ENCODE data around the gene SAXO1.

SAXO1 gene

DNA sequence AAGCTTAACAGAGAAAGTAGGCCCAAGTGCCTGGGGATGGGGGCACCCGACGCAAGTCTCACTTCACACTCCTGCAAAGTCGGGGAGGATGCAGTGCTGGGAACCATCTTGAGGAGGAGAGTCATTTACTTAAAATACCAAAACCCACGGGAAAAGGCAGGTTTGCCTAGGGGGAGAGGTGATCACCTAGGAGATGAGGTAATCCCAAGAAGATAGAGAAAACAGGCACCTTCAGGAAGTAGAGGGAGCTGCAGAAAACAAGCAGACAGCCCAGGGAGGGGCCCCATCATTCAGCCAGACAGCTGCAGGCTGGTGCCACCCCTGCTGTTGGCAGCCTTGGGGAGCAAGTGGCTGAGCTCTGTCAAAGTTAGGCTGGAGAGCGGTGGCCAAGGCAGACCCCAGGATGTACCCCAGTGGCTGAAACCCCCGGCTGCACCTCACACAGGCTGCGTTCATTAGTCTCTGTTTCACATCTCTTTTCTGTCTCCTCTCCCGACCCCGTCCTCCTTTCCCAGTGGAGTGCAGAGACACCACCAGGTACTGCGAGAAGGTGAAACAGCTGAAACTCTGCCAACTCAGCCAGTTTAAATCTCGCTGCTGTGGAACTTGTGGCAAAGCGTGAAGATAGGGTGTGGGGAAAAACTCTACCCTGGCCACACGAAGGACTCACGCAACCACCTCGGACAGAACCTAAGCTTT lies 124.9 kb downstream of the SAXO1 start:
- no peak overlapping the region for H3K4me3 ChIP-seq (replicated peaks; ENCODE audit: insufficient read depth, low read length)
- no peak for TF ChIP-seq POLR2AphosphoS5 (IDR thresholded peaks at IDR 0.05; ENCODE audit: low read depth)
- TF ChIP-seq, protein P1, sequence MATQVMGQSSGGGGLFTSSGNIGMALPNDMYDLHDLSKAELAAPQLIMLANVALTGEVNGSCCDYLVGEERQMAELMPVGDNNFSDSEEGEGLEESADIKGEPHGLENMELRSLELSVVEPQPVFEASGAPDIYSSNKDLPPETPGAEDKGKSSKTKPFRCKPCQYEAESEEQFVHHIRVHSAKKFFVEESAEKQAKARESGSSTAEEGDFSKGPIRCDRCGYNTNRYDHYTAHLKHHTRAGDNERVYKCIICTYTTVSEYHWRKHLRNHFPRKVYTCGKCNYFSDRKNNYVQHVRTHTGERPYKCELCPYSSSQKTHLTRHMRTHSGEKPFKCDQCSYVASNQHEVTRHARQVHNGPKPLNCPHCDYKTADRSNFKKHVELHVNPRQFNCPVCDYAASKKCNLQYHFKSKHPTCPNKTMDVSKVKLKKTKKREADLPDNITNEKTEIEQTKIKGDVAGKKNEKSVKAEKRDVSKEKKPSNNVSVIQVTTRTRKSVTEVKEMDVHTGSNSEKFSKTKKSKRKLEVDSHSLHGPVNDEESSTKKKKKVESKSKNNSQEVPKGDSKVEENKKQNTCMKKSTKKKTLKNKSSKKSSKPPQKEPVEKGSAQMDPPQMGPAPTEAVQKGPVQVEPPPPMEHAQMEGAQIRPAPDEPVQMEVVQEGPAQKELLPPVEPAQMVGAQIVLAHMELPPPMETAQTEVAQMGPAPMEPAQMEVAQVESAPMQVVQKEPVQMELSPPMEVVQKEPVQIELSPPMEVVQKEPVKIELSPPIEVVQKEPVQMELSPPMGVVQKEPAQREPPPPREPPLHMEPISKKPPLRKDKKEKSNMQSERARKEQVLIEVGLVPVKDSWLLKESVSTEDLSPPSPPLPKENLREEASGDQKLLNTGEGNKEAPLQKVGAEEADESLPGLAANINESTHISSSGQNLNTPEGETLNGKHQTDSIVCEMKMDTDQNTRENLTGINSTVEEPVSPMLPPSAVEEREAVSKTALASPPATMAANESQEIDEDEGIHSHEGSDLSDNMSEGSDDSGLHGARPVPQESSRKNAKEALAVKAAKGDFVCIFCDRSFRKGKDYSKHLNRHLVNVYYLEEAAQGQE (IDR thresholded peaks at IDR 0.05; ENCODE audit: insufficient replicate concordance, low read depth) = no peak
- DNase-seq (ENCODE audit: low read depth in 1 of 2, low spot score in 1 of 2) = no peak
- H3K27ac ChIP-seq (replicated peaks) = no peak overlapping the region
- no peaks in the 10 kb centered on the region for H3K27me3 ChIP-seq (ENCODE audit: insufficient read depth, poor library complexity, severe bottlenecking)

DNA sequence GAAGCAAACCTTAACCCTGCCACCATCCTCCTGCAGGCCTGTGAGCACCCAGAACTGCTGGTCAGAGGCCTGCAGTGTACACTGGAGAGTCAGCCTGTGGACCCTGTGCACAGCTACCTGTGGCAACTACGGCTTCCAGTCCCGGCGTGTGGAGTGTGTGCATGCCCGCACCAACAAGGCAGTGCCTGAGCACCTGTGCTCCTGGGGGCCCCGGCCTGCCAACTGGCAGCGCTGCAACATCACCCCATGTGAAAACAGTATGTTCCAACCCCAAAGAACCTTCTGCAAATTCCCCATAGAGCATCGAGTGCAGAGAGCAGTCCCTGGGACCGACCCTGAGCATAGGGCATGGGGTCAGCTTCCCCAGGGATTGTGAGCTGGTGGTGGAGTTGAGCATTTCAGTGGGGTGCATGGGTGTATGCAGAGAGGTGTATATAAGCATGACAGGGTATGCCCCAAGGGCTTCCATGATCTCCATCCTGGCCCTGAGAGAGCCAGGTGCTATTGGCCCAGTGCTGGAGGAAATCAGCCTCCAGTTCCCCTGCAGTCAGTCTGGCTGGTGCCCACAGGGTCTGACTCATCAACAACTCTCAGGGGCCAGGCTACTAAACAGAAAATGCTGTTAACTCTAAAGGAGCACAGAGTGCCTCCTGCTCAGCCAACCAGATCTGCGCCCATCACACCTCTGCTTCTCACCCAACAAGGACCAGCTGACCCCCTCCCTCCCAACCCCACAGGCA lies 126.2 kb downstream of the SAXO1 start:
- no peak overlapping the region for H3K4me3 ChIP-seq (replicated peaks; ENCODE audit: insufficient read depth, low read length)
- no peaks in the 10 kb centered on the region for H3K27me3 ChIP-seq (ENCODE audit: insufficient read depth, poor library complexity, severe bottlenecking)
- DNase-seq (ENCODE audit: low read depth in 1 of 2, low spot score in 1 of 2) = no peak
- TF ChIP-seq, protein P1 (IDR thresholded peaks at IDR 0.05; ENCODE audit: insufficient replicate concordance, low read depth) = no peak
- TF ChIP-seq GABPA (IDR thresholded peaks at IDR 0.05; ENCODE audit: low read depth) (no peak), POLR2AphosphoS5 (IDR thresholded peaks at IDR 0.05; ENCODE audit: low read depth) (no peak), SPI1 (IDR thresholded peaks at IDR 0.05; ENCODE audit: borderline replicate concordance, low read depth) (no peak)
- no peak overlapping the region for H3K27ac ChIP-seq (replicated peaks)

DNA sequence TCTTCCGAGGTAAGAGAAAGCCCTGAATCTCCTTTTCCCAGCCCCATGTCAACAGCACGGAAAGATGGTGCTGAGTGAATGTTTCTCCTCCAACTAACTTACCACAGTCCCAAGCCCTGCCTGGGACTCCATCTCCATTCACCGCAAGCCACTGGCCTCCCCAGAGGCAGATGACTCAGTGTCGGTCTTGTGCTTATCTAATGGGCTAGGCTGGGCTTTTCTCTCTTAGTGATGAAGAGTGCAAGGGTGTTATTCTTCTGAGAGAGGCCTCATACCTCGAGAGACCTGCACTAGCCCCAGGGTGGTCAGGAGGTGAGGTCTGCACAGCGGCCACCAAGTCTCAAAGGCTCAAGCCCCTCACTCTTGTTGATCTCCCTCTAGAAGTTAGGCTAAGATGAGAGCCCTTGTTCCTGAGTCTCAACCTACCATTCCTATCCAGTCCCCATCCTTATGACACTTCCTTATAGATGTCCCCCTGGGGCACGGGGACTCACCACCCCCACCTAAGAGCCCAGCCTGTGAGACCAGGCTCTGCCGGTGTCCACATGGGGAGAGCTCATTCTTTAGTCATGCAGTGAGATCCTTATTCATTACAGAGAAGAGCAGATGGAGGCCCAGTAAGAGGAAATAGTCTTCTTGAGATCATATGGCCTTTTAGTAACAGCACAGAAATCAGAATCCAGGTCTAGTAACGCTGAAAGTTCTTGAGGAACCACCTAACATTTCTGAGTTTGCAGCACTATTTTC lies 127.0 kb downstream of the SAXO1 start:
- no peak overlapping the region for H3K4me3 ChIP-seq (replicated peaks; ENCODE audit: insufficient read depth, low read length)
- no peak for DNase-seq (ENCODE audit: low read depth in 1 of 2, low spot score in 1 of 2)
- TF ChIP-seq POLR2AphosphoS5 (IDR thresholded peaks at IDR 0.05; ENCODE audit: low read depth) (no peak), GABPA (IDR thresholded peaks at IDR 0.05; ENCODE audit: low read depth) (no peak), SPI1 (IDR thresholded peaks at IDR 0.05; ENCODE audit: borderline replicate concordance, low read depth) (no peak)
- TF ChIP-seq, protein P2, sequence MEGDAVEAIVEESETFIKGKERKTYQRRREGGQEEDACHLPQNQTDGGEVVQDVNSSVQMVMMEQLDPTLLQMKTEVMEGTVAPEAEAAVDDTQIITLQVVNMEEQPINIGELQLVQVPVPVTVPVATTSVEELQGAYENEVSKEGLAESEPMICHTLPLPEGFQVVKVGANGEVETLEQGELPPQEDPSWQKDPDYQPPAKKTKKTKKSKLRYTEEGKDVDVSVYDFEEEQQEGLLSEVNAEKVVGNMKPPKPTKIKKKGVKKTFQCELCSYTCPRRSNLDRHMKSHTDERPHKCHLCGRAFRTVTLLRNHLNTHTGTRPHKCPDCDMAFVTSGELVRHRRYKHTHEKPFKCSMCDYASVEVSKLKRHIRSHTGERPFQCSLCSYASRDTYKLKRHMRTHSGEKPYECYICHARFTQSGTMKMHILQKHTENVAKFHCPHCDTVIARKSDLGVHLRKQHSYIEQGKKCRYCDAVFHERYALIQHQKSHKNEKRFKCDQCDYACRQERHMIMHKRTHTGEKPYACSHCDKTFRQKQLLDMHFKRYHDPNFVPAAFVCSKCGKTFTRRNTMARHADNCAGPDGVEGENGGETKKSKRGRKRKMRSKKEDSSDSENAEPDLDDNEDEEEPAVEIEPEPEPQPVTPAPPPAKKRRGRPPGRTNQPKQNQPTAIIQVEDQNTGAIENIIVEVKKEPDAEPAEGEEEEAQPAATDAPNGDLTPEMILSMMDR (IDR thresholded peaks at IDR 0.05; ENCODE audit: insufficient read depth, low read length) = no peak
- TF ChIP-seq, protein P1 (IDR thresholded peaks at IDR 0.05; ENCODE audit: insufficient replicate concordance, low read depth) = no peak
- H3K27ac ChIP-seq (replicated peaks) = no peak overlapping the region
- H3K27me3 ChIP-seq (ENCODE audit: insufficient read depth, poor library complexity, severe bottlenecking) = no peaks in the 10 kb centered on the region

All from HL-60 (cell line).